ENCODE results near the gene TMEM60. TPM values are rescaled to one million over a fixed set of nuclear protein-coding genes. Genes with fewer than 3 reads are reported as not detected.

Gene TMEM60
- total and polyA plus RNA-seq, 10 of the 15 experiments (the other 5 are each of a cell fraction or from before 2014, with no cell fraction given), result 13.2 to 94.2 (median 30.2) TPM

- intact Hi-C loops (cut with micrococcal nuclease; ENCODE audit: unreplicated experiment), result no loop called here
- CTCF ChIA-PET, result interaction anchor here (1.2 kb wide), 1 partner anchor 136 kb away, joined by 3 read pairs; no protein-coding TSS in a partner anchor
- RAD21 ChIA-PET (ENCODE audit: unreplicated experiment), result no interaction called here
- Histone ChIP-seq H3K79me2 (ENCODE audit: control insufficient read depth, insufficient read depth, low read length) (peaks cover 62% of the 10 kb centered on the region), H3K27me3 (replicated peaks in 1 of 2; ENCODE audit: control insufficient read depth in 2 of 2, insufficient read depth in 2 of 2, low read length in 1 of 2) (no peaks in the 10 kb centered on the region), H3K4me2 (ENCODE audit: control insufficient read depth, insufficient read depth) (peak overlapping the region; percentile 70), H3K4me3 (peak overlapping the region; percentile 85; the same call in 1 of the 2 replicates), H4K20me1 (ENCODE audit: control insufficient read depth, insufficient read depth) (no peaks in the 10 kb centered on the region), H3K9ac (ENCODE audit: control insufficient read depth, insufficient read depth, low read length) (no peak overlapping the region), H3K9me3 (replicated peaks; ENCODE audit: control insufficient read depth, insufficient read depth, low read length) (no peaks in the 10 kb centered on the region), H3K36me3 (ENCODE audit: control insufficient read depth in 2 of 2, insufficient read depth in 2 of 2, low read length in 1 of 2) (peaks cover 0 to 13% of the 10 kb centered on the region in 2 experiments; a peak in 2 of 4 replicates), H3K4me1 (ENCODE audit: control insufficient read depth, insufficient read depth, low read length) (peaks cover 2% of the 10 kb centered on the region; the same call in 1 of the 2 replicates), H3K27ac (ENCODE audit: control insufficient read depth, insufficient read depth) (no peak overlapping the region), H2AFZ (ENCODE audit: control insufficient read depth, low read depth, low read length) (no peak overlapping the region)
- SMC1A ChIA-PET (ENCODE audit: uncharacterized antibody, unreplicated experiment), result interaction anchor here (1.2 to 1.5 kb wide), 3 partner anchors 12 to 145 kb away, joined by 3 to 4 read pairs (median 4); no protein-coding TSS in a partner anchor
- in situ Hi-C loops (cut with MboI), result no loop called here
- no peak for ATAC-seq
- TF ChIP-seq DPF2 (IDR thresholded peaks at IDR 0.05) (no peak), ZZZ3 (IDR thresholded peaks at IDR 0.05; ENCODE audit: control insufficient read depth, insufficient read length, low read depth) (no peak), WRNIP1 (IDR thresholded peaks at IDR 0.05; ENCODE audit: borderline replicate concordance, low read depth, low read length) (no peak), IRF3 (IDR thresholded peaks at IDR 0.05) (no peak), POLR2A (IDR thresholded peaks at IDR 0.05; ENCODE audit: low read depth, low read length) (no peak), CREM (IDR thresholded peaks at IDR 0.05; ENCODE audit: low read depth) (no peak), SIN3A (IDR thresholded peaks at IDR 0.05; ENCODE audit: low read depth, low read length) (no peak)
- no peak for DNase-seq (ENCODE audit: low read depth, low spot score)
- no peak for FAIRE-seq
- WGBS (ENCODE audit: insufficient coverage, insufficient replicate concordance, low lambda C conversion rate, missing lambda C conversion rate), result 96% methylated on average over 3 of the region's 3 CpGs
- BruUV-seq (replicated peaks), result no TSS peak
- POLR2A ChIA-PET, result no interaction called here
These were observed 2.1 kb downstream of the TMEM60 start for GRCh38 chr7:77796109-77796508.

GRCh38 chr7:77794000-77794399, 4.2 kb downstream of the TMEM60 start:
- in situ Hi-C loops (cut with MboI), result no loop called here
- POLR2A ChIA-PET, result interaction anchor here (0.5 kb wide), 1 partner anchor 222 kb away, joined by 3 read pairs; no protein-coding TSS in a partner anchor
- no peaks in the 10 kb centered on the region for H4K20me1 ChIP-seq (ENCODE audit: control insufficient read depth, insufficient read depth)
- H3K9ac ChIP-seq (ENCODE audit: control insufficient read depth, insufficient read depth, low read length), result no peak overlapping the region
- no peak overlapping the region for H3K27ac ChIP-seq (ENCODE audit: control insufficient read depth, insufficient read depth)
- no peak overlapping the region; the same call in 1 of the 2 replicates for H3K4me2 ChIP-seq (ENCODE audit: control insufficient read depth, insufficient read depth)
- CTCF ChIA-PET, result interaction anchor here (1.2 kb wide), 1 partner anchor 136 kb away, joined by 3 read pairs; no protein-coding TSS in a partner anchor
- H3K36me3 ChIP-seq (ENCODE audit: control insufficient read depth in 2 of 2, insufficient read depth in 2 of 2, low read length in 1 of 2), result peaks cover 0 to 13% of the 10 kb centered on the region in 2 experiments; a peak in 2 of 4 replicates
- H2AFZ ChIP-seq (ENCODE audit: control insufficient read depth, low read depth, low read length), result no peak overlapping the region
- no peak for DNase-seq (ENCODE audit: low read depth, low spot score)
- BruUV-seq (replicated peaks), result no TSS peak
- intact Hi-C loops (cut with micrococcal nuclease; ENCODE audit: unreplicated experiment), result no loop called here
- 100% methylated on average over 4 of the region's 4 CpGs for WGBS (ENCODE audit: insufficient coverage, insufficient replicate concordance, low lambda C conversion rate, missing lambda C conversion rate)
- no peak for FAIRE-seq
- no peak overlapping the region for H3K4me3 ChIP-seq
- RAD21 ChIA-PET (ENCODE audit: unreplicated experiment), result no interaction called here
- H3K9me3 ChIP-seq (replicated peaks; ENCODE audit: control insufficient read depth, insufficient read depth, low read length), result no peaks in the 10 kb centered on the region
- peaks cover 41% of the 10 kb centered on the region for H3K79me2 ChIP-seq (ENCODE audit: control insufficient read depth, insufficient read depth, low read length)
- no peaks in the 10 kb centered on the region; the same call in 1 of the 2 replicates for H3K4me1 ChIP-seq (ENCODE audit: control insufficient read depth, insufficient read depth, low read length)
- ATAC-seq, result no peak
- SMC1A ChIA-PET (ENCODE audit: uncharacterized antibody, unreplicated experiment), result no interaction called here
- no peaks in the 10 kb centered on the region for H3K27me3 ChIP-seq (replicated peaks in 1 of 2; ENCODE audit: control insufficient read depth in 2 of 2, insufficient read depth in 2 of 2, low read length in 1 of 2)
- TF ChIP-seq RAD21 (IDR thresholded peaks at IDR 0.05; ENCODE audit: insufficient read depth, low read depth, low read length) (no peak), STAT1 (conservative IDR thresholded peaks at IDR 0.05) (no peak), MYC (IDR thresholded peaks at IDR 0.05; ENCODE audit: insufficient read depth, insufficient read length, insufficient replicate concordance, low read length, severe bottlenecking) (no peak), HCFC1 (IDR thresholded peaks at IDR 0.05; ENCODE audit: low read length) (no peak), SREBF1 (IDR thresholded peaks at IDR 0.05; ENCODE audit: low read length) (no peak), CTCF (IDR thresholded peaks at IDR 0.05 in 2 of 3, conservative IDR thresholded peaks at IDR 0.05 in 1 of 3; ENCODE audit: control insufficient read depth in 2 of 3, extremely low read depth in 1 of 3, insufficient read depth in 1 of 3, low read depth in 3 of 3, low read length in 3 of 3) (no peak), POLR2A (IDR thresholded peaks at IDR 0.05; ENCODE audit: low read depth, low read length) (no peak), RAD51 (IDR thresholded peaks at IDR 0.05) (no peak), POU2F2 (IDR thresholded peaks at IDR 0.05; ENCODE audit: borderline replicate concordance, low read depth, low read length) (no peak), CBX5 (IDR thresholded peaks at IDR 0.05; ENCODE audit: low read depth) (no peak), CHD4 (IDR thresholded peaks at IDR 0.05) (no peak), ATF7 (IDR thresholded peaks at IDR 0.05; ENCODE audit: low read depth) (no peak)
